HG03103 (cell line): ENCODE measurements around the gene MAP3K7.
"Not testable (repeated sequence)": the region's sequence is repeated elsewhere in the genome, so short reads cannot be mapped to it uniquely, and the experiment has no call there.

Experiments used
- ATAC-seq: cut with Tn5 transposase; IDR thresholded peaks from one replicate; pipeline ENCODE4 v1.9.1; 2021; ENCODE audit warnings: low read depth; ENCODE audit not compliant: unreplicated experiment

MAP3K7 gene

DNA sequence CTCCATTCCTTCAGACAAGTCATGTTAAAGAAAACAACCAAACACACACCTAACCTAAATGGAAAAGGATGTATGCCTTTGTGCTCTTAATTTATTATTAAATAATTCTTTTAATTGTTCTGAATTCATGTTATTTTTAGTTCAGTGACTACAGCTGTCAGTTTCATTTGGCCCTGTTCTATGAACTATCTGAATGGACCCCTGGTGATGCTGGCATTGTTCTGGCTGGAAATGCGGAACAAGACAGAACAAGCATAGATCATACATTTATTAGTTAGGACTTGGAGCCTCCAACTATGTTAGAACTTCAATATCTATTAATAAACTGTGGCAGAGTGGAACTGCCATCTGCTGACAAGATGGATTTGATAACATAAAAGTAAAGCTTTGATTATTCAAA, 5.7 kb downstream of the MAP3K7 start:
- ATAC-seq, result no peak

DNA sequence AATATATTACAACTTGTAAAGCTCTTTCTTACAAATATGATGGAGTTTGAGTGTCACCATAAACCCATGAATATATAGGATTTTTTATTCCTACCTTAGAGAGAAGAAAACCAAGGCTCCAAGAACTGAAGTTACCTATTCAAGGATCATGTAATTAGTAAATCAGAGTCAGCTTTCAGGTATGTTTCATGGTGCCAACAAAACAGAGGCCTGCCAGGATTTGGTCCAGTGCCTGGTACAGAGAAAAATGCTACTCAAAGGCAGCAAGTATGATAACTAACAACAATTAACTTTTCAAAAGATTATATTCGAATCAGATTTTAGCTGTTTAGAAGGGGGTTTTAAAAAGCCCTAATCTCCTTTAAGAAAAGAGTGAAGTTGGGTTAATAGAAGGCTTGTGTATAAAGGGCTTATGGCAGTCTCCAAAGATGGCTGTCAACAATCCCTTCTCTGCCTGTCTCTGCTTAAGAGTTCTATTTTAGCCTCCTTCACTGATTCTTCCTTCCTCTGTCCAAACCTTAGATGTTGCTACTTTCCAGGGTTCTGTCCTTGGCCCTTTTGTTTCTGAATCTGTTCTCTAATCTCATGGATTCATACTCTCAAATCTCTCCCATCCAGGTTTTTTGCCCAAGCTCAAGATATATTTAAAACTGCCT, 7.8 kb downstream of the MAP3K7 start:
- ATAC-seq, result no peak

DNA sequence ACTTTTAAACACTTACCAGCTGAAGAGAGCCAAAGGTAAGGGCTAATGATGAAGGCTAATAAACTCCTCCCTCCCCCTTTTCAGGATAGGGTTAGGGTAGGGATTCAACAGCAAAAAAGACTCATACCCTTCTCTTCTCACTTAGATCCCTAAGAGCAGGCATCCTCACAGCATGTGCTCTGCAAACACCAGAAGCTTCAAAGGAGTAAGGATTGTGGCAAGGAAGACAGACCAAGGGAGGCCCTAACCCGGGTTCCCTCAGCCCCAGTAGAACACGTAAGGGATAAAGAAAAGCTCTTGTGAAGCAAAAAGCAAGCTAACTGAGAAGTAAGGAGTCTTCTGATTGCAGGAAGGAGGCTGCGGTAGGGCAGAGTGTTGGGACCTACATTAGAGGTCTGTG, 11.6 kb downstream of the MAP3K7 start:
- ATAC-seq, result no peak

DNA sequence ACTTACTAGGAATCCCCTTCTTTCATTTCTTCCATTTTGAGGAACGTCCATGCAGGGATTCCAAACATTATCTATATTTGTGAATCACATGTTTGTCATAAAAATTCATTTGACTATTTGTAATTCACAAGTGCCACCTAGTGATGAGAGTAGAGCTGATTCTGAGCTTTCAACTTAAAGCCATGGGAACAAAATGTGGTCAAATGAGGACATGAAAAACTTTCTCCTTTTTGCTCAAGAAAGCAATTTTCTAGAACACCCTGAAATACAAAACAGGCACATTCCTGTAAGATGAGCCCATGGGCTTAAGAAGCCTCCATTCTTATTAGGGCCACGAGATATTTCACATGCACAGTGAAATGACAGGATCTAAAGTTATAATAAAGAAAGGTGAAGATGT, 12.3 kb downstream of the MAP3K7 start:
- ATAC-seq, result no peak

DNA sequence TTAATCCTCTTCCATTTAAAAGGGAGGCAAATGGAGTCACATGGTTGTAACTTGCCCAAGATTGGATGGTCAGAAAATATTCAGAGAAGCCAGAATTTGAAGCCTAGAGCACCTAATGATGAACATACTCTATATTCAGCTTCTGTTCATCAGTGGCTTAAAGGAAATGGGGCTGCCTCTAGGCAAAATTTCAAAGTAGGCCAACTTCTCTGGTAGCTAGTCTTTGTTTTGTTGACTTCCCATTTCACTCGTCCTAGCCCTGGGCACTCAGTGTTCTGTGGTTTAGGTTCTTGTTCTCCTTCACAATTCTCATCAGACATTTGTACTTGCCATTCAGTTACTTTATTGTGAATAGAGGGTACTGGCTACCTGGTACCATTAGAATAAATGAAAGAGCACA, 13.2 kb downstream of the MAP3K7 start:
- ATAC-seq, result no peak

DNA sequence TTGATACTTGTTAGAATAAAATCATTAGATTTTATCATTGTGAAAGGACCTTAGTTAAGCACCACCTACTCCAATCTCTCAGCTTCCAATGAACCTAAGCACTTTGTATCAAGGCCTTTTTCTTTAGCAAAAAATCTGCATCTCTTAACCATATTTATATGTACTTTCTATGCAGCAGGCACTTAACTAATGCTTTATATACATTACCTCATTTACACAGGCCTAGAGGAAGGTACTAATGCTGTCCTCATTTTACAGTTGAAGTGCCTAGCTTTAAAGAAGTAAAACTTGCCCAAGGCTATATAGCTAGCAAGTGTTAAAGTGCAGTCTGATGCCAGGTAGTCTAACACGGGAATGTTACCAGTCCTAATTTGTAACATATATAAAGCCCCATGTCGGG, 14.0 kb downstream of the MAP3K7 start:
- ATAC-seq, result no peak

DNA sequence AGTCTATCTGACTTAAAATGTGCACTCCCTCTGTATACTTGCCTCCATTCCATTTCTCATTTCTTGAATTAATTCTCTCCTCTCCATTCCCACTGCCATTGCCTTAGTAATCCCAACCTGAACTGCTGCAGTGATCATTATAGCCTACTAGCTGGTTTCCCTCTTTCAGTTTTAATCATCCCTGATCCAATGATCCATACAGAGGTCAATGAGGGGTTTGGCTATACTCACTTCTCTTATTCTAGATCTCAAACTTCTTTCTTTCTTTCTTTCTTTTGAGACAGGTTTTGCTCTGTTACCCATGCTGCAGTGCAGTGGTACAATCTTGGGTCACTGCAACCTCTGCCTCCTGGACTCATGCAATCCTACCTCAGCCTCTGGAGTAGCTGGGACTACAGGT, 17.6 kb downstream of the MAP3K7 start:
- ATAC-seq, result no peak

DNA sequence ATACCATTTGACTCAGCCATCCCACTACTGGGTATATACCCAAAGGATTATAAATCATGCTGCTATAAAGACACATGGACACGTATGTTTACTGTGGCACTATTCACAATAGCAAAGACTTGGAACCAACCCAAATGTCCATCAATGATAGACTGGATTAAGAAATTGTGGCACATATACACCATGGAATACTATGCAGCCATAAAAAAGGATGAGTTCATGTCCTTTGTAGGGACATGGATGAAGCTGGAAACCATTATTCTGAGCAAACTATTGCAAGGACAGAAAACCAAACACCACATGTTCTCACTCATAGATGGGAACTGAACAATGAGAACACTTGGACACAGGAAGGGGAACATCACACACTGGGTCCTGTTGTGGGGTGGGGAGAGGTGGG, 19.2 kb downstream of the MAP3K7 start:
- not testable (repeated sequence) for ATAC-seq

DNA sequence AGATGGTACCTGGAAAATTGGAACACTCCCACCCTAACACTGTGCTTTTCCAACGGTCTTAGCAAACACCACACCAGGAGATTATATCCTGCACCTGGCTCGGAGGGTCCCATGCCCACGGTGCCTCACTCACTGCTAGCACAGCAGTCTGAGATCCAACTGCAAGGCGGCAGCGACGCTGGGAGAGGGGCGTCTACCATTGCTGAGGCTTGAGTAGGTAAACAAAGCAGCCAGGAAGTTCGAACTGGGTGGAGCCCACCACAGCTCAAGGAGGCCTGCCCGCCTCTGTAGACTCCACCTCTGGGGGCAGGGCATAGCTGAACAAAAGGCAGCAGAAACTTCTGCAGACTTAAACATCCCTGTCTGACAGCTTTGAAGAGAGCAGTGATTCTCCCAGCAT, 24.5 kb downstream of the MAP3K7 start:
- ATAC-seq, result not testable (repeated sequence)

DNA sequence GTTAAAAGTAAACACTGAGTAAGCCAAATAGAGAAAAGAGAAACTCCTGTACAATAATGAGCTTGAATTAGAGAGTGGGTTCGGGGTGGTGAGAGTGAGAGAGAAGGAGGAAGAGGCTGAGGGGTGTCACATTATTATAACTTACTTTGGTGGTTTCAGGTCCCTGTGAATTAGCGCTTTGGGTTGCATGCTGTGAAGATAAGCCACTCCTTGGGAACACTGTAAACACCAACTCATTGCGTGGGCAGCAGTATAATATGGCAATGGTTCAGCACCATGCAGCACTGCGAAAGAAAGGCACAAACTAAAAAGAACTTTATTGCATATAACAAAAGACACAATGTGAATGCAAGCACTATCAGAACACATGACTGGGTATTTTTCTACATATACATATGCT, 26.9 kb downstream of the MAP3K7 start:
- no peak for ATAC-seq

DNA sequence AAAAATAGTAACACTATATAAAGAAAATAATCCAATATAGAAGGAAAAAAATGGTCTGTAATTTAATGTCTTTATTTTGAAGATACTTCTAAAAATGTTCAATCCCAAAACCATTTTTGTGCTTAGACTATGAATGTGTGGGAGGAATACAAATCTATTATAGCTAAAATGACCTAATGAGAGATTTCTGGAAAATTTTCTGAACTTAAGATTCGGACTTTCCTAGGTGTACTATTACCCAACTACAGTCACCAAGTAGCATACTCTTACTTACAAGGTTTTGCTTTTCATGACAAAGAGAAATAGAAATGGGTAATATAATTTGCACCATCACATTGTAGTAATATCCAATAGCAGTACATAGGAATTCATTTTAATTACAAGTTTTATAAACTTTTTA, 29.9 kb downstream of the MAP3K7 start:
- no peak for ATAC-seq

DNA sequence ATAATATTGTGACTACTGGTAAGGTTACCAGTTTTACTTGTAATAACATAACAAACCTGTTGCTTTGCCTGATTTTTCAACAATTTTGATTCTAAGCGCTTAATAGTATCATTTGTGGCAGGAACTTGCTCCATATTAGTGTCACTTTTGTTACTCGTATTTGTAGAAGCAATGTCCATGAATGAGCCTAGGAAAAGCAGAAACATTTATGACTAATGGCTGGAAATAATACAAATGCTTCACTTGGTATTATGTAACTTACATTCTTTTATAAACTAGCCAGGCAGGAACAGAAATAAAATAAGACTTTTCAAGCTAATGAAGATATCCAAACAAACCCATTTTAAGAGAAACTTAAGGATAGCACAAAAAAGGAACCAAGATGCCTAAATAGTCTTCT, 38.9 kb downstream of the MAP3K7 start:
- ATAC-seq, result no peak

DNA sequence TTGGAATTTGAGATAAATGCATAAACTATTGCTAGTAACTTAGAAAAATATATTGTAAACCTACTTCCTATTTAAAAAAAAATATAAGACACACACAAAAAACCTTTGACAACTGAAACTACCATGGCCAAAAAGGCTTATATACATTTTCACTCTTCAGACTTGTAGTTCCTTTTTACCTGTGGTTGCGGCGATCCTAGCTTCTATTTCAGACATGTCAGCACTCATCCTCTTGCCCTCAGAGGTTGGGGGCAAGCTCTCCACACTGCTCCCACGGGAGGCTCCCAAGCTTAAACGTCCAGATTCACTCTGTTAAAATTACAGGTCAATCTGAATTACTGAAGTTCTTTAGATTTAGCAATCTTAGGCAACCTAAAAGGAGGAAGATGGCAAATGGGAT, 39.8 kb downstream of the MAP3K7 start:
- no peak for ATAC-seq

DNA sequence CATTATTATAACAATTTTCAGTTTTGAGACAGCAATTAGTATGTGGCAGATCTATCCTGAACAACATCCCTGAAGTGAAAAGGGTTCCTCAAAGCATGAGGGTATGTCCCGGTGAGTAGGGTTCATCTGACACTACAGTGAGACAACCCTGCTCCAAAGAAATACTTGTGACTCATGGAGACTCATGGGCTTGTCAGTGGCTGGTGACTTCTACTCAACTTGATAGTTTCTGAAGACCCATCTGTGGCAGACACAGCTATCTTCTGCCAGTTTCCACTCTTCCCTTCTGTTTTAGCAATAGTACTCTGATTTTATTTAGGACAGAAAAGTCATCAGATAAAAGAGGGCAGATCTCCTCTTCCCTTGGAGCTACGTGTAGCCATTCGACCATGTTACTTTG, 41.4 kb downstream of the MAP3K7 start:
- ATAC-seq, result no peak

DNA sequence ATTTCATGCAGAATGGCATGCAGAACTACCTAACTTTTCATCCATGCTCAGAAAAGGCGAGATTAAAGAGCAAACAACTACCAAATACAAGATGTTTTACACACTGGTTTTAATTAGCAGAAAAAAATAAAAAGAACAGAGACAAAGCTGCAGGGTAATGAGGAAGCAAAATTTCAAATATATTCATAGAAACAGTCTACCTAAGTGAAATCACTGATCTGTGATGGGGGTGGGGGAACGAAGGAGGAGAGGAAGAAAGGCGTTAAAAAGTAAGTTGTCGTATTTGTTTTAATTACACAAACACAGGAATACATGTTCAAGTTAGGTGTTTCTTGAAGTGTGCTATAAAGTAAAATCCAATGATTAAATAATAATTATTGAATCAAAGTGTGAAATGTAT, 42.1 kb downstream of the MAP3K7 start:
- ATAC-seq, result no peak

DNA sequence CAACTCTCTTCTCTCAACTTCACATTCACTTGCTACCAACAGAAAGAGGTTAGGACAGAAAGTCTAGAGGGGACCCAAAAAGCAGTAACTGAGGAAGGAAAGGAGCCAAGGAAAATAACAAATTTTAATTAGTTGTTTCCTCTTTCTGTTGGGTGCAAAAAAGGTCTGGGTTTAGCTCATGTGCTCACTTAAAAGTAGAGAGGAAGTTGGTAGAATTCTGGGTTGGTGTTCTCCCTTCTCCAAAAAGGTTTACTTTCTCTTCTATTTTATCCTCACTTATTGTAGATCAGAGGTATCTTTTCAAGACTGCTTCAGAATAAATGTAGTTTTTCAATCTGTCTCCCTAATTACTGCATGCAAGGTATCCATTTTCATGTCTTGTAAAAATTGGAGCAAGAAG, 42.8 kb downstream of the MAP3K7 start:
- no peak for ATAC-seq

DNA sequence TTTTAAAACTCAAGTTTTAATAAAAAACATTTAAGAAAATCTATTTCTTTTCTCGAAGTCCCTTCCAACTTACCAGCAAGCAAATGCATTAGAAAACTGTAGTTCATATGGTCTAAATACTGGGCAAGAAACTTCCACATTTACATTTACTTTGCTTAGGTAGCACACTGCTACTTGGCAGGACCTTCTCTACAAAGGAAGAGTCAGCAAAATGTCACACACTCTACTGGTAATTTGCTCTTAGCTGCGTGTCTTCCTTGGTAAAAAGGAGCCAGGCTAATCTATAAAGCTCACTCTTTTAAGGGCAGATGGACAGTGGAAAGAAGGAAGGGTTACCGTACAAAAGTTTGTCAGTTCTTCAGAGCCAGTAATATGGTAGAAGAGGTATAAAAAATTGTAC, 45.7 kb downstream of the MAP3K7 start:
- ATAC-seq, result no peak

DNA sequence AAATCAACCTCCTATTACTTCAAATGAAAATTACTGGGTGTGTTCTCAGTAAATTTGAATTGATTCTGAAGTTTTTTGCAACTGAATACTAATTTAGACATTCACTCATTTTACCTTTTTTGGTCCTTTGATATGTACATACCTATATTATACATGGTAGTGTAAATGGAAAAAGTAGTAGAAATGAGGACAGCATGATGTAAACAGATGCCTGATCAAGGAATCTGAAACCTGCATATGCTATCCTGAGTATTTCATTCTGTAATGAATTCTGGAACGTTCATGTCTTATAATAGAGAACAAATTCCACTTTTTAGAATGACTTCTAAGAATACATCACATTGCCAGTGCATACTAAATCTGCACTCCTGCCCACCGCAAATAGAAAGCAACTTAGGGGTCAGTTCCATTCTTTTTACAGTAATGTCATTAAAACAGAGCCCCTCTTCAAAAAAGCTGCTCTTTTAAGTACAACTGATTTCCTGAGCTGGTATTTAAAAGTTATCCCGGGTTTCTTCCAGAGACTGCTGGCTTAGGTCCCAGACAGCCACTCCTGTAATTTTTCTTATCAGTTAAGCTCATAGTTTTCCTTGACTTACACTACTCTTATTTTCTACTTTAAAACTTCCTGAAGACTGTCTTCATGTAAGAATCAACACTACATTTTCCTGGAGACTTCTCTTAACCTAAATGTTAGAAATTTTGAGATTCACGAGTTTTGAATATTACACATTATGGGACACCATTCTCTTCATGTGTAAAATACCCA, 48.4 kb downstream of the MAP3K7 start:
- no peak for ATAC-seq

DNA sequence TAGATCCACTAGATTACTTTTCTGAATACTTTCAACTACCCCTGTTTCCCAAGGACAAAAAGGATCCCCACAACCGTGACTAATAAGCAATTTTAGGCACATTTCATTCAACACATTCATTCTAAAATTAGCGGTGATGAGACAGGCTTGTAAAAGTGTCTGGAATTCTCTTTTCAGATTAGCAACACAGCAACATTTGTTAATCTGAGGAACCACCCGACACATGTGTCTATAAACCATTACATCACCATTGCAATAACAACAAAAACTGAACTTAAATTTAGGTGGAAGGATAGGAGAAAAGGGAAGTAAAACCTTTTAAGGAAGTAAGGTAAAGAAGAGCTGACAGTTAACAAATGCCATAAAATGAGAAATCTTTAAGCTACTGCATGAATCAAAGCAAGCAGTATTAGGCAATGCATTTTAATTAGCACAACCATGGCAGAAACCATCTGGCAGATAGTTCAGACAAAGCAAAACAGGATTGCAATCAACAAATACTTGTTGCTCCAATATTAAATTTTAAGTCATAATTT, 49.1 kb downstream of the MAP3K7 start:
- ATAC-seq, result peak; percentile 96

DNA sequence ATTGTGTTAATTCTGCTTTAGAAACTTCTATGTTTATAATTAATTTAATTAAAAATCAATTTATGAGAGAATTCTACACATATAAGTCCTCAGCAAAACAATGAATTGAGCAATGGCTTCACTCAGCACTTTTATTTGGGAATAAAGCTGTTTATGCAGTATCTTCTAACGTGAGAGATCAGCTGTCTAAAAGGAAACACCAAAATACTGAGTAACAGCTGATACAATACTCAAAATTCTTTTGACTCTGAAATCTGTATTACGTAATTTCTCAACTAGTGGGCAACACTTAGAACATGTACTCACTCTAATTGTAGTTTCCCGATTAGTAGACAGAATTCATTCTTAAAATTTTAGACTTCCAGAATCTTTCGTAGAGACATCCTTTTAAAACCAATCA, 49.8 kb downstream of the MAP3K7 start:
- ATAC-seq, result no peak

DNA sequence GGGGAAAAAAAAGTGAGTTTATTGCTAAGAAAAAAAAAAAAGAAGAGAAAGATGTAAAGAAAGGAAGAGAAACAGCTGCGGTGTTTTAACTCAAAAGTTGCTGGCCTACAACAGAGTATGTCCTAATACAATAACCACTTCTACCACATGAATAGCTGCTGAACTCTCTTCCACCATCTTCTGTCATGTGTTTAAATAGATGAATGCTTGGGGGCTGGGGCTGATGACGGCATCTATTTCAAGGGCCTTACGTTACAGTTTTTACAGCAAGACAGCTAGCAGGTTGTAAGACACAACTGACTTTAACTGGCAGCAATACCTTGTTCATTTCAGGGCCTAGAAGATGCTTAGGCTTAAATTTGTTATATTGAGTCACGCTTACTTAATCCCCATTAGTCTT, 50.4 kb downstream of the MAP3K7 start:
- no peak for ATAC-seq

DNA sequence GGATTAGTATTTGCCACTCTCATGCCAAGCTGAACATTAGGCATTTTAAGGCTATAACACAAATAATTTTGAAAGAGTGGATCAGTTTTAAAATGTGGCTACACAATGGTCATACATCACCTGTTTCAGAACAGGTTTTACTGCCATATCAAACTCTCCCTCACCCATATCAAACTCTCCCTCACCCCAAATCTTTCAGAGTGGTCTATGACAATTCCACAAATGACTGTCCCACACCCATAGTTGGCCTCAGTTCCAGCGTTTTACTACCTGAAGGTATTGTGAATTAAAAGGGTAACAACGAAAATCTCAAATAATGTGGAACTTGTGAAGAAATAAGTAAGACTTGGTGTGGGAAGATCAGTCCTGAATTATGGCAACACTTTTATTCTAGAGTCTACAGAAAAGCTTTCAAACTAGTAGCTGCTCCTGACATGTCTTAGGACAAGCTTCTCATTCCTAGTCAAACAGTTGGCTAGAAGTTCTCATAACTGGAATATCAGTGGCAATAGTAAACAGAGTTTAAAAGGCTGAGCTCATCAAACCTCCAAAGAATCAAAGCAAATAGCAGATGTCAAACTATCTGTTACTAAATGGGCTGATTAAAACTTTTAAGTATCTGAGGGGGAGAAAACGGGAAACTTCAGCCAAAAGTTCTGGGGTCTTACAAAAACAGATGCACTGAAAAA, 52.4 kb downstream of the MAP3K7 start:
- ATAC-seq, result no peak
